LNCaP clone FGC (cell line): Measurements from ENCODE around the gene LRP8.

Source experiments
- DNase-seq: peaks from one replicate; pipeline ENCODE4 v3.0.0-alpha.2; 2011; ENCODE audit warnings: low read depth
- H3K4me3 ChIP-seq: 2 replicates; pipeline ENCODE4 v1.5.1; 2011; ENCODE audit warnings: mild to moderate bottlenecking, low read depth, low read length, control low read depth
- TF ChIP-seq, protein P1 (sequence below): IDR thresholded peaks from 2 replicates; pipeline ENCODE4 v1.5.1; 2012; ENCODE audit warnings: mild to moderate bottlenecking; ENCODE audit not compliant: control insufficient read depth, insufficient read depth; ENCODE audit errors: extremely low read depth

The LRP8 gene

DNA sequence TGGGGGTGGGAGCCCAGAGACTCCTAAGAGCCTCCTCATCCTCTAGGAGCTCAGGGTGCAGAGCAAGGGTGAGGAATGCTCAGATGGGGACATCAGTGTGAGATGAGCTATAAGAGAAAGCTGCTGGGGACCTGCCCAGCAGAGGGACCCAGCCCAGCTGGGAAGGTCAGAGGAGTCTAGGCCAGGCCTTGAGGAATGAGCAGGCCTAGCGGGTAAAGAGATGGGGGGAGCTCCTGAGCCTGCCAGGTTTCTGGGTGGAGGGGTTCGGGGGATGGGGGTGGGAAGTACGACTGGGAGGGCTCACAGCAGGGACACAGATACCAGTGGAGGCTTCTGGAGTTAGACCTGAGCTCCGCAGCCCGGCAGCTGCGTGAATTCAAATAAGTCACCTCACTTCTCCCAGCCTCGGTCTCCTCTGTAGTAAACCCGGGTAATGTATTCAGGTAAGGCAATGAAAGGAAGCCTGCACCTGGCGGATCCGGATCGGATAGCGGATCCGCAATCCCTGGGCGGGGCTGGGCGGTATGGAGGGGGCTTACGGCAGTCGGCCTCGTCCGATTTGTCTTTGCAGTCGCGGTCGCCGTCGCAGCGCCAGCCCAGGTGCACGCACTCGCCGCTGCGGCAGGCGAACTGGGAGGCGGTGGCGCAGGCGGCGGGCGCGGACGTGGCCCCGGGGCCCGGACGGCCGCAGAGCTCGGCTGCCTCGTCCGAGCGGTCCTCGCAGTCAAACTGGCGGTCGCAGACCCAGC is 51.5 kb downstream of the LRP8 start:
- no peak overlapping the region for H3K4me3 ChIP-seq
- TF ChIP-seq, protein P1, sequence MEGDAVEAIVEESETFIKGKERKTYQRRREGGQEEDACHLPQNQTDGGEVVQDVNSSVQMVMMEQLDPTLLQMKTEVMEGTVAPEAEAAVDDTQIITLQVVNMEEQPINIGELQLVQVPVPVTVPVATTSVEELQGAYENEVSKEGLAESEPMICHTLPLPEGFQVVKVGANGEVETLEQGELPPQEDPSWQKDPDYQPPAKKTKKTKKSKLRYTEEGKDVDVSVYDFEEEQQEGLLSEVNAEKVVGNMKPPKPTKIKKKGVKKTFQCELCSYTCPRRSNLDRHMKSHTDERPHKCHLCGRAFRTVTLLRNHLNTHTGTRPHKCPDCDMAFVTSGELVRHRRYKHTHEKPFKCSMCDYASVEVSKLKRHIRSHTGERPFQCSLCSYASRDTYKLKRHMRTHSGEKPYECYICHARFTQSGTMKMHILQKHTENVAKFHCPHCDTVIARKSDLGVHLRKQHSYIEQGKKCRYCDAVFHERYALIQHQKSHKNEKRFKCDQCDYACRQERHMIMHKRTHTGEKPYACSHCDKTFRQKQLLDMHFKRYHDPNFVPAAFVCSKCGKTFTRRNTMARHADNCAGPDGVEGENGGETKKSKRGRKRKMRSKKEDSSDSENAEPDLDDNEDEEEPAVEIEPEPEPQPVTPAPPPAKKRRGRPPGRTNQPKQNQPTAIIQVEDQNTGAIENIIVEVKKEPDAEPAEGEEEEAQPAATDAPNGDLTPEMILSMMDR: no peak
- DNase-seq: no peak

DNA sequence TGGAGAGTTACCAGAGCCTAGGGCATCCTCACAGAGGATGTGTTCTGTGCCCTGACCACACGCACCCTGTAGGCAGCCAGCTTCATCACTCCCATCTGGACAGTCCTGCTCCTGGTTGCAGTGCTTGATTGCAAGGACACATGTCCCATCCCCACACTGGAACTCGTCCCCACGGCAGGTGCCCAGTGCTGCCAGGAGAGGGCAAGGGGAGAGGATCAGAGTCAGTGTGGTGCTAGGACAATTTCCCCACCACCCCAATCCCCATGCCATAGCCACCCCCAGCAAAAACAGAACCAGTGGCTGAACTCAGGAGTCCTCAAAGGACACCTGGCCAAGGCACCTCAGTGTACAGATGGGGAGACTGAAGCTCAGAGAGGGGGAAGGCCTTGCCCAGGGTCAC is 52.3 kb downstream of the LRP8 start:
- TF ChIP-seq, protein P1: no peak
- no peak for DNase-seq
- no peak overlapping the region for H3K4me3 ChIP-seq

DNA sequence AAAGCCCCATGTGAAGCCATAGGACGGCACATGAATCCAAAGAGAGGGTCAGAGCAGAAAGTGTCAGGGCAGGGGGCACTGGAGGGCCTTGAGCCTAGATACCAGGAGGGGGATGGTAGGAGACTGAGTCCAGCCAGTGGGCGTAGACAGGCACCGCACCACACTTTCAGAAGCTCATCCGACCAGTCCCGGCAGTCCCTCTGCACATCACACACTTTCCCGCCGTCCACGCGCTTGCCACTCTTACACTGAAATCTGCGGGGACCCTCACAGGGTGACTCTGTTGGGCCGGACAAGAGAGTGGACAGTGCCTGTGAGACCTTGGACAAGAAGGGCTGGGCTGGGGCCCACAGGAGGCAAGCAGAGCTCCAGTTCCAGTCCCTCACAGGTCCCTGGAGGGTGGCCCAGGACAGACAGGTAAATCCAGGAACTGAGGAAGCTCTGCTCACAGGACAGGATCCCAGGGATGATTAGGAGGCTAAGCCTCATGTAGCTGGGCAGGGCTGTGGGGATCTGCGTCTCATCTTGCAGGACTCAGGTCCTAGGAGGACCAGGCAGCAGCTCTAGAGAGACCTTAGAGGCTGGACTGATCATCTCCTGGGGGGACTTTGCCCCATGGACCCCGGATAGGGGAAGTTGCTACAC is 53.2 kb downstream of the LRP8 start:
- DNase-seq: no peak
- TF ChIP-seq, protein P1: no peak

DNA sequence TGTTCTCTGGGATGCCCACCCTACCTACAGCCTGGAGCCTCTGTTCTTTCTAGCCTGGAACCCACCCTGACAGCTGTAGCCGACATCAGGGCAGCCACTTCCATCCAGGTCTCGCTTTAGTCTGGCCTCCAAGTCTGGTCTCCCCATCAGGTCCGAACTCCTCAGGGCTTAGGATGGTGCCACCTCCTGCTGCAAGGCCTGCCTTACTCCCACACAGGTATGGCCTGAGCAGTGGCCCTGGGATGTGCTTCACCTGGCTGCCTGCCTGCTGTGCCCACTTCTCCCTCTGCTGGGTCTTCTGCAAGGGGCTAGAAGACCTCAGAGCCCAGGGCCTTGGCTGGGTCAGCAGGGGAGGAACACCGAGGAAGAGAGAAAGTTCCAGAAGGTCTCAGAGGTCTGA is 53.8 kb downstream of the LRP8 start:
- no peak overlapping the region for H3K4me3 ChIP-seq
- no peak for DNase-seq
- TF ChIP-seq, protein P1: no peak

More for the DNA sequence above, 53.2 kb downstream of the LRP8 start:
- H3K4me3 ChIP-seq: no peak overlapping the region

DNA sequence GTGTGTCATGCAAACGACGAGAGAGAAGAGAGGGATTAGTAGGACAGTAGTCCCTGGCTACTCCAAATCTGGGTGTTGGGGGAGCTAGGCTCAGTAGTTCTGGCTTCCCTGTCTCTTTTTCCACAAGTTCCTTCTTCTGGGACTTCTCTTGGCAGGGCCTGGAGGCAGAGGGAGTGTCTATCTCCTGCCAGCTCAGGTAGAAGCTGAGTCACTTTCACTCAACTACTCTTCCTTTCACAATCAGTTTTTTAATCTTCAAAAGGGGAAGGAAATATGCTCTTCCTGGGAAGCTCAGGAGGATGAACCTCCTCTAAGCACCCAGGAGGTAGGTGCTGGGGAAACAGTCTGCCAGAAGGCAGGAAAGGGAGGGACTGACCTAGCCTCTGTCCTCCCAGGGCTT is 54.3 kb downstream of the LRP8 start:
- TF ChIP-seq, protein P1: no peak
- H3K4me3 ChIP-seq: no peak overlapping the region
- DNase-seq: no peak

DNA sequence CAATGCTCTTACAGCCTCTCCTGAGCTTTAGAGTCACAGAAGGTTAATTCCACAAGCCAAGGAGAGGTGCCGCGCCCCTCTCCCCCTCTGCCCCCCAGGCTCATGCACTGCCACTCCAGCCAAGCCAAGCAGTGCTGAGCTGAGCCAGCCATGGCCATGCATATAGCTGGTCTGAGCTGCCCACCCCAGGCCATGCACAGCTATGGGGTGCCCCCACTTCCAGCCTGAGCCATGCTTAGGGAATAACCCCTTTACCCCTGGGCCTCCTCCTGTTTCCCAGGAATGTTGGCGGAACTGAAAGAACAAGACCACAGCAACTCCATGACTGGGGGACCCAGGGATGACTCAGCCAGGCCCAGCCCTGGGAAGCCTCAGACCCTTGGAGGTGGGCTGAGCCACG is 55.5 kb downstream of the LRP8 start:
- H3K4me3 ChIP-seq: no peak overlapping the region
- DNase-seq: no peak
- TF ChIP-seq, protein P1: no peak
